ENCODE measurements around the gene AS3MT.

The AS3MT gene

DNA sequence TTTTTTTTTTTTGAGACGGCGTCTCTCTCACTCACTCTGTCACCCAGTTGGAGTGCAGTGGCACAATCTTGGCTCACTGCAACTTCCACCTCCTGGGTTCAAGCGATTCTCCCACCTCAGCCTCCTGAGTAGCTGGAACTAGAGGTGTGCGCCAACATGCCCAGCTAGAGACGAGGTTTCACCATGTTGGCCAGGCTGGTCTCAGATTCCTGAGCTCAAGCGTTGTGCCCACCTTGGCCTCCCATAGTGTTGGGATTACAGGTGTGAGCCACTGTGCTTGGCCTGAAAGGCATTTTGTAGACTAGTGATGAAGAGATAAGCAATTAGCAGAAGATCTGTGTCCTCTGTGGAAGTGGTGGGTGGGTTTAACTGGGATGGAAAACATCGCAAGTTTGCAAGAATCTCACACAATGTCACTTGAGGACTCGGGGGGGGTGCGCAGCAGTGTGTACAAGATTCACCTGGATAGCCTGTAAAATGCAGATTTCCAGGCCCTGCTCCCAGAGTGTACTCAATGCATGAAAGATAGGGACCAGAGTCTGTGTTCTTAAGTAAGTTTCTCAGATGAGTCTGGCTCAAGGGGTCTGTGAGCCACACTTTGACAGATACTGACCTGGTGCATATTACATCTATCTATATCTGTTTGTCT, 43.0 kb upstream of the AS3MT start:
- H3K36me3 ChIP-seq (ENCODE audit: insufficient read depth, low read length), result no peaks in the 10 kb centered on the region
- no peak overlapping the region for H3K4me3 ChIP-seq (ENCODE audit: low read depth in 1 of 2, low read length in 2 of 2)
- H4K20me1 ChIP-seq (ENCODE audit: insufficient read depth, low read length), result no peaks in the 10 kb centered on the region
- DNase-seq, result no peak
- no peak overlapping the region for H3K27ac ChIP-seq (ENCODE audit: low read length)
- no peak overlapping the region for H3K4me2 ChIP-seq (ENCODE audit: insufficient read depth, low read length)
- peaks cover 2% of the 10 kb centered on the region for H3K9me3 ChIP-seq (ENCODE audit: insufficient read depth, low read length, severe bottlenecking)
- ATAC-seq (ENCODE audit: insufficient read depth, low read depth), result no peak
- H3K27me3 ChIP-seq (ENCODE audit: insufficient read depth, low read length, poor library complexity), result no peaks in the 10 kb centered on the region
- H3K79me2 ChIP-seq (ENCODE audit: insufficient read depth, low read length), result no peaks in the 10 kb centered on the region
- no peak overlapping the region for H3K9ac ChIP-seq (ENCODE audit: low read depth, low read length)
- no peak overlapping the region for H2AFZ ChIP-seq (ENCODE audit: low read depth, low read length)
- TF ChIP-seq EZH2 (IDR thresholded peaks at IDR 0.05; ENCODE audit: borderline replicate concordance, low read depth, low read length, severe bottlenecking), result no peak
- TF ChIP-seq CTCF (IDR thresholded peaks at IDR 0.05; ENCODE audit: borderline replicate concordance, extremely low read depth, low read length, poor library complexity, severe bottlenecking), result no peak
- H3K4me1 ChIP-seq (ENCODE audit: insufficient read depth, low read length), result no peaks in the 10 kb centered on the region

DNA sequence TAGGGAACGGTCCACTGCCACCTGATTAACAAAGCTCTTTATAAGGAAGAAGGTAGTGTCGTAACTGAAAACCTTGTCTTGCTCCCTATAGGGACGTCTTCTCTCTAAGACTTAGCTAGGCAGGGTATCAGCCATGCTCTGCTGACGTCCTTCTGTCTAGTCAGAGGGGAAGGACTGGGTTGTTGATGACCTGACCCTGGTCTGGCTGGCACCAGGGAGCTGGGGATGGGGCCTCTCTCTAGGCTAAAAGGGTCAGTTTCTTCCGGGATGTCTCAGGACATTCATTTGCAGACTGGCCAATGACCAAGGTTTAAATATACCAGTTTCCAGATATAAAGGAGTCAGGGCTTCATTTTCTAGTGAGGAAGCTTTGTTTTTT, 41.7 kb upstream of the AS3MT start:
- Histone ChIP-seq H3K36me3 (ENCODE audit: insufficient read depth, low read length) (no peaks in the 10 kb centered on the region), H3K27me3 (ENCODE audit: insufficient read depth, low read length, poor library complexity) (no peaks in the 10 kb centered on the region), H3K4me3 (ENCODE audit: low read depth in 1 of 2, low read length in 2 of 2) (no peak overlapping the region), H3K27ac (ENCODE audit: low read length) (no peak overlapping the region), H3K4me2 (ENCODE audit: insufficient read depth, low read length) (no peak overlapping the region), H3K4me1 (ENCODE audit: insufficient read depth, low read length) (no peaks in the 10 kb centered on the region), H3K79me2 (ENCODE audit: insufficient read depth, low read length) (no peaks in the 10 kb centered on the region), H2AFZ (ENCODE audit: low read depth, low read length) (no peak overlapping the region), H4K20me1 (ENCODE audit: insufficient read depth, low read length) (no peaks in the 10 kb centered on the region; the same call in 1 of the 2 replicates), H3K9me3 (ENCODE audit: insufficient read depth, low read length, severe bottlenecking) (peaks cover 2% of the 10 kb centered on the region), H3K9ac (ENCODE audit: low read depth, low read length) (no peak overlapping the region)
- ATAC-seq (ENCODE audit: insufficient read depth, low read depth) (no peak), DNase-seq (no peak)
- TF ChIP-seq CTCF (IDR thresholded peaks at IDR 0.05; ENCODE audit: borderline replicate concordance, extremely low read depth, low read length, poor library complexity, severe bottlenecking) (no peak), EZH2 (IDR thresholded peaks at IDR 0.05; ENCODE audit: borderline replicate concordance, low read depth, low read length, severe bottlenecking) (no peak)

- no peaks in the 10 kb centered on the region for H3K79me2 ChIP-seq (ENCODE audit: insufficient read depth, low read length)
- H3K4me1 ChIP-seq (ENCODE audit: insufficient read depth, low read length), result no peaks in the 10 kb centered on the region
- no peak overlapping the region for H3K9ac ChIP-seq (ENCODE audit: low read depth, low read length)
- no peak overlapping the region for H3K27ac ChIP-seq (ENCODE audit: low read length)
- DNase-seq, result no peak
- TF ChIP-seq CTCF (IDR thresholded peaks at IDR 0.05; ENCODE audit: borderline replicate concordance, extremely low read depth, low read length, poor library complexity, severe bottlenecking) (no peak), EZH2 (IDR thresholded peaks at IDR 0.05; ENCODE audit: borderline replicate concordance, low read depth, low read length, severe bottlenecking) (no peak)
- no peak overlapping the region for H3K4me3 ChIP-seq (ENCODE audit: low read depth in 1 of 2, low read length in 2 of 2)
- H3K36me3 ChIP-seq (ENCODE audit: insufficient read depth, low read length), result no peaks in the 10 kb centered on the region
- ATAC-seq (ENCODE audit: insufficient read depth, low read depth), result no peak
- H3K9me3 ChIP-seq (ENCODE audit: insufficient read depth, low read length, severe bottlenecking), result no peaks in the 10 kb centered on the region
- H4K20me1 ChIP-seq (ENCODE audit: insufficient read depth, low read length), result no peaks in the 10 kb centered on the region; the same call in 1 of the 2 replicates
- no peak overlapping the region for H2AFZ ChIP-seq (ENCODE audit: low read depth, low read length)
- H3K4me2 ChIP-seq (ENCODE audit: insufficient read depth, low read length), result no peak overlapping the region
- H3K27me3 ChIP-seq (ENCODE audit: insufficient read depth, low read length, poor library complexity), result no peaks in the 10 kb centered on the region
Observed at GRCh38 chr10:102831322-102832071, 37.8 kb upstream of the AS3MT start.
